ENCODE data around the gene RNU5D-1. TPM values are rescaled to one million over a fixed set of nuclear protein-coding genes. Genes with fewer than 3 reads are reported as not detected.

RNU5D-1 gene
- polyA plus RNA-seq, 3 donors, result not detected

DNA sequence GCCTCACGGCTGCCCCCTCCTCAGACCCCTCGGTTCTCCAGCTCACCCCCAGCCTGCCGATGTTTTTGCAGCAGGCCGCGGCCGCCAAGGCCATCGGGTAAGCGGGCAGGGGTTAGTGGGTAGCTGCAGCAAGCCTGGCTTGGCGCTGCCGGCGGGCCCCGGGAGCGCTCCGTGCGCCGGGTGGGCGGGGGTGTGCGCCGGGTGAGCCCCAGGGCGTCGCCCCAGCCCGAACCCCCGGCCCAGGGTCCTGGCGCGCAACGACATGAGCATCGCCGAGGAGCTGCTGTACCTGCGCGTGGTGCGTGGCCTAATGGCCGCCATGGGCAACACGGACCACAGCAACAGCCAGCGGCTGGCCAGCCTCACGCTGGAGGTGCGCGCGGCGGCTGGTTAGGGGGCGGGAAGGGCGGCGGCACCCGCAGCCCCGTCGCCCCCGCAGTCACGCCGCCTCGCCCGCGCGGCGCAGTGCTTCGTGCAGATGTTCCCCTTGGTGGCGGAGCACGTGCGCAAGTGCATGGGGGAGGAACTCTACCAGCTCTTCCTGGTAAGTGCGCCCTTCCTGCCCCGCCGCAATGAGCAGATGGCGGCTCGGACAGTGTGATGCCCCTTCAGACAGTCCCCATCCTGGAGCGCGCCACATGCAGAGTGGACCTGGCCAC is 6.5 kb downstream of the RNU5D-1 start:
- Histone ChIP-seq H3K9ac (ENCODE audit: insufficient read depth, low read length, poor library complexity, severe bottlenecking) (peak overlapping the region; percentile 47), H3K4me1 (ENCODE audit: control insufficient read depth in 1 of 2, insufficient read depth in 2 of 2, low read length in 2 of 2) (peaks cover 56 to 74% of the 10 kb centered on the region in 2 donors), H3K36me3 (replicated peaks in 1 of 2; ENCODE audit: control insufficient read depth in 1 of 2, insufficient read depth in 2 of 2, low read length in 2 of 2) (no peaks in the 10 kb centered on the region), H3K79me2 (ENCODE audit: insufficient read depth, low read length) (peaks cover 7% of the 10 kb centered on the region), H3K27me3 (ENCODE audit: control insufficient read depth in 2 of 2, insufficient read depth in 2 of 2, low read length in 2 of 2) (no peaks in the 10 kb centered on the region), H2AFZ (ENCODE audit: insufficient read depth, low read depth, low read length, poor library complexity, severe bottlenecking) (peak overlapping the region; percentile 79), H3K4me3 (replicated peaks in 1 of 3; ENCODE audit: low read depth in 2 of 3, low read length in 3 of 3) (peak overlapping the region in 2 of 3 experiments; percentile 31 to 73), H3K27ac (ENCODE audit: low read depth in 1 of 2, low read length in 2 of 2) (peak overlapping the region in 1 of 2 donors; percentile 71), H4K20me1 (ENCODE audit: insufficient read depth, low read length) (no peaks in the 10 kb centered on the region), H3K9me3 (replicated peaks in 1 of 2; ENCODE audit: control insufficient read depth in 1 of 2, insufficient read depth in 1 of 2, low read length in 2 of 2) (no peaks in the 10 kb centered on the region), H3K4me2 (replicated peaks; ENCODE audit: extremely low read depth, low read length, poor library complexity, severe bottlenecking) (peak overlapping the region; percentile 88)
- 76% methylated on average over 46 of the region's 64 CpGs for WGBS (ENCODE audit: insufficient coverage)
- H3K36me3 Mint-ChIP-seq, result peaks cover 6 to 8% of the 10 kb centered on the region in 2 donors
- intact Hi-C loops (cut with micrococcal nuclease), result loop anchor here (10.0 kb wide), 2 partner anchors 50 kb away; partner anchors contain the start of genes ARMH1 (in 1 of the 2), RPS8 (in 1 of the 2) and TMEM53 (in 1 of the 2)
- TF ChIP-seq, protein P1, sequence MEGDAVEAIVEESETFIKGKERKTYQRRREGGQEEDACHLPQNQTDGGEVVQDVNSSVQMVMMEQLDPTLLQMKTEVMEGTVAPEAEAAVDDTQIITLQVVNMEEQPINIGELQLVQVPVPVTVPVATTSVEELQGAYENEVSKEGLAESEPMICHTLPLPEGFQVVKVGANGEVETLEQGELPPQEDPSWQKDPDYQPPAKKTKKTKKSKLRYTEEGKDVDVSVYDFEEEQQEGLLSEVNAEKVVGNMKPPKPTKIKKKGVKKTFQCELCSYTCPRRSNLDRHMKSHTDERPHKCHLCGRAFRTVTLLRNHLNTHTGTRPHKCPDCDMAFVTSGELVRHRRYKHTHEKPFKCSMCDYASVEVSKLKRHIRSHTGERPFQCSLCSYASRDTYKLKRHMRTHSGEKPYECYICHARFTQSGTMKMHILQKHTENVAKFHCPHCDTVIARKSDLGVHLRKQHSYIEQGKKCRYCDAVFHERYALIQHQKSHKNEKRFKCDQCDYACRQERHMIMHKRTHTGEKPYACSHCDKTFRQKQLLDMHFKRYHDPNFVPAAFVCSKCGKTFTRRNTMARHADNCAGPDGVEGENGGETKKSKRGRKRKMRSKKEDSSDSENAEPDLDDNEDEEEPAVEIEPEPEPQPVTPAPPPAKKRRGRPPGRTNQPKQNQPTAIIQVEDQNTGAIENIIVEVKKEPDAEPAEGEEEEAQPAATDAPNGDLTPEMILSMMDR (IDR thresholded peaks at IDR 0.05), result no peak
- peak overlapping the region; percentile 65 to 68 for H3K4me3 Mint-ChIP-seq
- H3K27me3 Mint-ChIP-seq (ENCODE audit: low read depth in 3 of 3), result peaks cover 0 to 4% (median 0%) of the 10 kb centered on the region in 3 donors
- H3K27ac Mint-ChIP-seq, result peak overlapping the region in 1 of 7 donors; percentile 90
- H3K4me1 Mint-ChIP-seq, result peaks cover 68% of the 10 kb centered on the region
- DNase-seq, result no peak
- H3K9me3 Mint-ChIP-seq, result peaks cover 0 to 3% (median 0%) of the 10 kb centered on the region in 7 donors

- no peaks in the 10 kb centered on the region for H4K20me1 ChIP-seq (ENCODE audit: insufficient read depth, low read length)
- H3K9ac ChIP-seq (ENCODE audit: insufficient read depth, low read length, poor library complexity, severe bottlenecking), result peak overlapping the region; percentile 47
- H3K27me3 Mint-ChIP-seq (ENCODE audit: low read depth in 3 of 3), result peaks cover under 1 to 8% (median 2%) of the 10 kb centered on the region in 3 donors
- WGBS (ENCODE audit: insufficient coverage), result 33% methylated on average over 20 of the region's 28 CpGs
- intact Hi-C loops (cut with micrococcal nuclease), result loop anchor here (10.0 kb wide), 2 partner anchors 49 to 51 kb away; partner anchors contain the start of genes ARMH1 (in 1 of the 2), RPS8 (in 1 of the 2) and TMEM53 (in 1 of the 2)
- no peaks in the 10 kb centered on the region for H3K36me3 ChIP-seq (replicated peaks in 1 of 2; ENCODE audit: control insufficient read depth in 1 of 2, insufficient read depth in 2 of 2, low read length in 2 of 2)
- H3K4me3 ChIP-seq (replicated peaks in 1 of 3; ENCODE audit: low read depth in 2 of 3, low read length in 3 of 3), result peak overlapping the region; percentile 9 to 73 (median 31)
- H3K4me3 Mint-ChIP-seq, result peak overlapping the region; percentile 77 to 81
- H3K27me3 ChIP-seq (ENCODE audit: control insufficient read depth in 2 of 2, insufficient read depth in 2 of 2, low read length in 2 of 2), result no peaks in the 10 kb centered on the region
- peak overlapping the region; percentile 79 for H2AFZ ChIP-seq (ENCODE audit: insufficient read depth, low read depth, low read length, poor library complexity, severe bottlenecking)
- no peaks in the 10 kb centered on the region for H3K9me3 ChIP-seq (replicated peaks in 1 of 2; ENCODE audit: control insufficient read depth in 1 of 2, insufficient read depth in 1 of 2, low read length in 2 of 2)
- H3K27ac ChIP-seq (ENCODE audit: low read depth in 1 of 2, low read length in 2 of 2), result peak overlapping the region; percentile 52 to 71
- H3K4me2 ChIP-seq (replicated peaks; ENCODE audit: extremely low read depth, low read length, poor library complexity, severe bottlenecking), result peak overlapping the region; percentile 88
- peak; percentile 50 to 74 (median 67) for DNase-seq
- TF ChIP-seq, protein P1 (IDR thresholded peaks at IDR 0.05), result no peak
- peaks cover 50 to 67% of the 10 kb centered on the region in 2 donors for H3K4me1 ChIP-seq (ENCODE audit: control insufficient read depth in 1 of 2, insufficient read depth in 2 of 2, low read length in 2 of 2)
- H3K36me3 Mint-ChIP-seq, result peaks cover 6 to 8% of the 10 kb centered on the region in 2 donors
- H3K79me2 ChIP-seq (ENCODE audit: insufficient read depth, low read length), result peaks cover 7% of the 10 kb centered on the region
- peaks cover 68% of the 10 kb centered on the region for H3K4me1 Mint-ChIP-seq
- peaks cover 0 to 3% (median 0%) of the 10 kb centered on the region in 7 donors for H3K9me3 Mint-ChIP-seq
- peak overlapping the region; percentile 83 to 92 (median 89) for H3K27ac Mint-ChIP-seq
Measured at GRCh38 chr1:44723496-44724295, 7.3 kb downstream of the RNU5D-1 start.

Data from CD14-positive monocyte (primary cell).